M059J (cell line): ENCODE measurements around the gene GPR158. TPM values are rescaled to one million over a fixed set of nuclear protein-coding genes. Genes with fewer than 3 reads are reported as not detected.
A peak's percentile ranks its signal among the peaks of the same experiment; 100 is the strongest.

Experiments
- DNase-seq: peaks from one replicate; pipeline ENCODE4 v3.0.0-alpha.2; 2012; ENCODE audit warnings: low read depth
- total RNA-seq: library from RNA; depleted of rRNA; stranded (reverse); fragments of >200 nt; shearing (Covaris generic); gene quantifications from 2 replicates; pipeline ENCODE4 v1.2.3, GENCODE V29; 2014

GPR158 gene
- total RNA-seq, 1 experiment from 2014 or later: 0.02 TPM

DNA sequence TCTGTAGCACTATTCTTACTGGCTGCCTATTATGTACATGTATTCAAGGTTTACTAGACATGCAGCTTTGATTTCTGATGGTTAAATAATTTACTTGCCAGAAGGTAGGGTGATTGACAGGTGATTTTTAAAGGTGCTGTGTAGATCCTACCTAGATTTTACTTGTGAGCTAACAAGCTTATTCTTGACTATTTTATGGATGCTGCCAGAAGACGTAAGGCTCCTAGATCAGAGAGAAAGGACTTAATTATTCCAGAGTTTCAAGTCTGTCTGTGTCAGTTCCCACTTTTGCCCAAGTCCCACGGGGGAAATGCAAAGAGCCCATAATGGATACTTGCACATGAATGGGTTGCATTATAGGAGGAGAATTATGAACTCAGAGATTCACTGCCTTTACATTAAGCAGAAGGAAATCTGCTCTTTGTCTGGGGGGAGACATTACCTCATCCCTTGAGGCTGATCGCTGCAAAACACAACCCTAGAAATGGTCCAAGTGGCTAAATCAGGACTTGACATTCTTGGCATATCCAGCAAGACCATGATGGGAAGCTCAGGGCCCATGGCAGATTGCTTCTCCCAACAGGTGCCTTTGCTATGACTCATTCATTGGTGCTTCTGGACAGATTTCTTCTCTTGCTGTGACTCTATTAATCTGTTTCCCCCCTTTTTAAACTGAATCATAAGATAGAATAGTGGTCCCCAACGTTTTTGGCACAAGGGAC, 32.1 kb downstream of the GPR158 start:
- no peak for DNase-seq

DNA sequence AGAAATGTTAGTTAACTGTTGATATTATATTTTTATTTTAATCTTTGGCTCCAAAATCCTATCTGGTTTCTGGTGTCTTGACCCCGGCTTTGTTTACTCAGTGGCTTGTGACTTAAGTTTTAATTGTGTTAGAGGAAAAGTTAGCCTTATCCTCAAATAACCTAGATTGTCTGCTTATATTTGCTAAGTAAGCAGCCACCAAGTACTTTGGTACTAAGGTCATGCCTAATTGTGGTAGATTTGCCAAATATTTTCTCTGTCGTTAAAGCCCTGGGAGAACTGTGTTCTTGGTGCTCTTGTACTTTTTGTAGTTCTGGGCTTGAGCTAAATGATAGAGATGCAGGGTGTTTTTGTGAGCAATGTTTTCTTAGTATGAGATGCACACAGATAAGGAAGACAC, 34.8 kb downstream of the GPR158 start:
- no peak for DNase-seq

DNA sequence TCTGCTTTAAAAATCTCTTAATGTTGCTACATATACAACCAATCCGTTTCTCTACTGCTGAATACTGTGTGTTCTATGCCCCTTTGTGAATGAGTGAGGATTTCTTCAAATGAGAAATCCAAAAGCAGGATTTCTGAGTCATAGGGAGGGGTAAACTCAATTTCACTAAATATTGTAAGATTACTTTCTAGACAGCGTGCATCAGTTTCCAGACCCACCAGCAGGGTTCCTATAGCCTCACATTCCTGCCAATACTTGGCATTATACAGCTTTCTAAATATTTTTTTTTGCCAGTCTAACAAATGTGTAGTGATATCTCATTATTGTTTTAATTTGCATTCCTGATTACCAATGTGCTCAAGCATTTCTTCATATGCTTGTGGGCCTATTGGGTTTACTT, 35.5 kb downstream of the GPR158 start:
- no peak for DNase-seq

DNA sequence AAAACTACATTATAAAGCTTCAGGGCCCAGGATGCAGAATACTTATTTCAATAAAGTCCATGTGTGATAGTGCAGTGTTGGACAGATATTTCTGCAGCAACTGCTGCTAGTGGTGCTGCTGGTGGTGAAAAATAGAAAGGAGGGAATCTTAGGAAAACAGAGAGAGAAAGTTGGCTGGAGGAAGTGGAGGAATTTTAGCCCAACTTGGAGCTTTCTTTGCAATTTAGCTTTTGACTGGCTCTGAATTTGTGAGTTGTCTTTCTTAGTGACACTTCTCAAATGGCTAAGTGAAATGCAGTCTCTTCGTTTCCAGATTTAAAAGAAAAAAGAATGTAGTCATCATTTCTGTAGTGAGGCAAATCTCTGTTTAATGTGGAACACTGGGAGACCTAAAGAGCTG, 45.4 kb downstream of the GPR158 start:
- DNase-seq: no peak

DNA sequence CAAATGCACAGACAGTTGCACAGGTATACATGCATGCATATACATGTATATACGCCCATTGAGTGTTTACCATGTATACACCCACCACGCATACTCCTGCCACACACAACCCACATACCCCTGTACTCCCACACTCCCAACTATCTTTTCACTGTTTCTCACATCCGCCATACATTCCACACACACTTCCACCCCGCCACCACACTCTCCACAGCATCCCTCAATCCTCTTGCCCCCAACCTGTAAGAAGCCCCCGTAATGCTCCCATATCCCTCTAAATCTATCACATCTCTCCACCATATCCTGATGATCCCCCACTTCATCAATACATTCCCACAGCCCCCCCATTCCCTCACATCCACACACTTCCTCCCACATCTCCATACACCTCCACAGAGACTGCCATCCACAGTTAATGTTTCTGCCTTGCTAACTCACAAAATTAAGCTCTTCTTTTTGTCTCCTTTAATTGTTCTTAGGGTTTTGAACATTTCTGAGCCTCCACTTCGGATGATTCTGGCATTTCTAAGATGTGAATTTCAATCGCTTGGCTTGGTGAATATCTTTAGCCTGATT, 47.4 kb downstream of the GPR158 start:
- DNase-seq: no peak

DNA sequence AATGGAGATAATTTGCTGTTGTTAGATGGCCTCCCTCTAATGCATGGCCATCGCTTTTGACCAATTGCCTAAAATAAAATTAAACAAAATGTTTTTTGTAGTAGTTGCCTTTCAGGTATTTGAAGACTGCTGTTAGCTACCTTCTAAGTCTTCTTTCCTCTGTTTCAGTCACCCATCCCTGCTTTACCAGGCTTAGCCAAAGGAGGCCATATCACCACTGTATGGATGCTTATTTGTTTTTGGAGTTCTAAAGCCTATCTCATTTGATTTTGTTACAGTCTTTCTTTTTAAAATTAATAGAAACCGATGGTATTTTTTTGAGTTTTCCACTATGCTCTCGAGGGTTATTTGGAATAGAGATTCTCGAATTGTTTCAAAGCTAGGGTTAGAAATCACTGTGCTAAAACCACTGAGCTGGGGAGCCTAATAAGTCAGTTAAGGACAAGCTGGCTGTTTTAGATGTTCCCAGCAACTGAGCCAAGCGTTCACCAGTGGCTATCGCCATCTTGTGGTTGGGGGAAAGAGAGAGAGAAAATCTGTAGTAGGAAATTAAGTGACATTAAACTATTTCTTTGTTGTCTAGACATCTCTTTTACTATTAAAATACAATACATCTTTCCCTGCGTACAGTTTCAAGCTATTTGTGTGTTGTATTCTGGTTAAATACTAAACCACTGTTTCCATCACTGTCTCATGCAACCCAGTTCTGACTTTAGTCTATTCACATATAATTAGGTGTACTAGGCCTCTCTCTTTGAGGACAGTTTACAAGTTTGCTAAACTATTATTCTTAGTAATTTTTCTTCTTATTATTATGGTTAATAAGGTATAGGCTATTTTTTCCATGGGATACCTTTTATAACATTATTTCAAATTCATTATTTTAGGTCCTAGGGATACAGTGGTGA, 52.2 kb downstream of the GPR158 start:
- peak; percentile 24 for DNase-seq

DNA sequence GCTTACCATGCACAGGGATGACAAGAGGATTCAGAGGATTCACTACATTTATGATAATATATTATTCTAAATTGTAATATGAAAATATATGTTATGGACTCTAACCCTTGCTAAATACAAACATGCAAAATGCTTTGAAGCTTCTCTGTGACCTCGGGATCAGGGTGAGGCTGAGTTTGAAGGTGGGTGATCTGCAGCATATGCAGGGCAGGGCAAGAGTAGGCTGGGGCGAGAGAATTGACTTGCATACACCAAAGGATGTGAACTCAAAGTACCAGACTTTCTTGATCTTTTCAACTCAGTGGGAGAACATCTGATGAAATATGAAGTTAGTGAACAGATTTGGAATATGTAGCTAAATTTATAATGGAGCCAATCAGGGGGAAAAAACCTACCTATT, 57.0 kb downstream of the GPR158 start:
- no peak for DNase-seq

DNA sequence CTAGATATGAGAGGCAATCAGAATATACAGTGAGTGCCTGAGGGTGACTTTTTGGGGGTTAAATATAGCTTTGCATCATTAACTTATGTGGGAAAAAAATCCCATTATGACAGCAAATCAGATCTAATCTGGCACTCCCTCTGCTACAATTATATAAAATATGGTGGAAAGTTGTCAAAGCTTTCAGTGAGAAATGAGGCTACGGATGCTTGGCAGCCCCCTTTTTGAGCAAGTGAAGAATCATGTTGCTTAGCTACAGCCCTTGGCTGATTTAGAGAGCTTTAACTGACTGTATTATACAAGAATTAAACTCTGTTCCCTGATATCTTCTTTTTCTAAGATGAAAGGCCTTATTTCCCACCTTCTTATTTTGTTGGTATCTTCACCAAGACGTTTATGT, 57.4 kb downstream of the GPR158 start:
- no peak for DNase-seq

DNA sequence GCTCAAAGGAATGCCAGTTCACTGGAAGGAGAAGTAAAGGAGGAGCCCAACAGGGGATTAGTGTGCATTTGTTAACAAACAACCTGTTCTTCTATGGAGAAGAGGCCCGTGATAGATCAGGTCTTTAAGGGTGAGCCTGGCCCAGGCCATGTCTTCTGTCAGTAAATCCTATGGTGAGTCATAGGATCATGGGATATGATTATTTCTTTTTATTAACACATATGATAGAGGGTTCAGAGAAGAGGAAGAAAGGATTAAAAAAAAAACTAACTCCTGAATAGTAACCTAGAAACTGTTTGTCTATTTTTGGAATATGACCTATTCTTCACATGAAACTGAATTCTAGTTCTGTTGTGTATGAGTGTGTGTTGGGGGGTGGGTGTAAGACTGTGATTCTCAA, 70.4 kb downstream of the GPR158 start:
- DNase-seq: no peak

DNA sequence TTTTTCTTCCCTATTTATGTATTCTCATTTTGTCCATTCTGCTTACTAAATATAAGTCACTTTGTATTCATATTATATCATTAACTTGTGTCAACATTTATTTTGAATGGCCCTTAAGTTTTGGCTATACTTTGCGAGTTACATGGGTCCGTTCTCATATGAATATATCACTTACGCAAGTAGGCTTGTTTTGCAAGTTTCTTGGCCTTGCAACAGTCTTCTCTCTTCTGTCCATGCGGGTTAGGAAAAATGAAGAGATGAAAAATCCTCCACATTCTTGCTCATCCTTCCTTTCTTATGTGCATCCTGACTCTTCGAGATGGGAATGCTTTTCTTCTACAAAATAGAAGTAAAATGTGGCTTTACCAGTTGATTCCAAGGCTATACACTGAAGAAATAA, 82.8 kb downstream of the GPR158 start:
- DNase-seq: no peak

DNA sequence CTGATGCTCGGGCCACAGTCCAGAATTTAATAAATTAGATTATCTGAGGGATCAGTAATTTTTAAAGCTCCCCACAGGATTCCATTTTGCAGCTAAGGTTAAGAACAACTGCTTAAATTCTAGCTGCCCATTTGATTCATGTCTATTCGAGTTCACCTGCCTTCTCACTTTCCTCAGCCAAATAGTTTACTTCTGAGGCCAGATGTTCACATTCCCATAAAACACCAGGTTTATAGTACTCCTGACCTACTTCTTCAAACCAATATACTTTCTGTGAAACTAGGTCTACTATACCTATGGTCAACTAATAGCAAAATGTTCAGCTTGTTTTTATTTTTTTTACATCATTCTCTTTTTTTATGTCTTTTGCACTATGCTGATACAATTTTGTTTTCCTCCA, 86.3 kb downstream of the GPR158 start:
- DNase-seq: no peak

DNA sequence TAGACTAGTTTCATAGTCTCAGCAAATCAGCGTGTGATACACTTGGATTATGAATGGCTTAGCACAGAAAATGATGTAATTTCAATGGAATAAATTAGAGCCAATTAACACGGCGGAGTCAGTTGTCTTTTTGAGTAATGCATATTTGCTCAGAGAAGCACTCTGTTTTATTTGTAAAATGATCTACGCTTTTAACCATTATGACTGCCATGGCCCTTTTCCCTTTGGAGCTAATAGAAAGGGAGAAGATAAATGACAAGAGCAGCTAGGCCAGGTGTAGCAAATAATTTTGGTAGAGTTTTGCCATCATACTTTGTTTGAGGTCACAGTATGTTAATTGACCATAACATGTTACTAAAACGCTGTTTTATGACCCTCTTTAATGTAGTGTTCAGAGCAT, 86.8 kb downstream of the GPR158 start:
- DNase-seq: no peak

DNA sequence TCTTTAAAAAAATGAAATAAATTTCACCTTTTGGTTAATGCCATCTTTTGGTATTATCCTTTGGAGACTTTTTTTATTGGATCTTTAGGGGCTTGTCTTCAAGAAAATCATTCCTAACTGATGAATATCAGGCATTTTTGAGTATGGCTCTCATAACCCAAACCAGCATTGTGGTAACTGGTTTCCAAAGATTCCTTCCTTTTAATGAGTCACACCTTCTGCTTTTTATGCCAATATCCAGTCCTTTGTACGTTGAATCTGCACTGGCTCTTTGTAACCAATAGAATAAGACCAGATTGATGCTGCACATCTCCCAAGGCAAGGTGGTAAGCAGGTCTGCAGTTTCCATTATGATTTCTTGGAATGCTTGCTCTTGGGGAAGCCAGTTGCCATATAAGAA, 89.1 kb downstream of the GPR158 start:
- no peak for DNase-seq

DNA sequence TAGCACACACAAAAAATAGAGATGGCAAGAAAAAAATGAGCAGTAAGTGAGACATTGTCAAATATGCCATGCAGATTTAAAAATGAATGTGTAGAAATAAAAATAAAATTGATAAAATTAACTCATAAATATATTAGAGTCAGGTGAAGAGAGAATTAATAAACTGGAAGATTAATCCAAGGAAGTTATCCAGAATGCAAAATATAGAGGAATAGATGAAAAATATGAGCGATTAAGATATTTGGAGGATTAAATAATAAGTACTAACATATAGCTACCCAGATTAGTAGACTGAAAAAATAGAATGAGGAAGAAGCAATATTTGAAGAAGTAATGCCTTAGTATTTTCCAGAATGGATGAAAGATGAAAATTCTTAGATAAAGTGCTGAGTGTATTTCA, 103.4 kb downstream of the GPR158 start:
- no peak for DNase-seq

DNA sequence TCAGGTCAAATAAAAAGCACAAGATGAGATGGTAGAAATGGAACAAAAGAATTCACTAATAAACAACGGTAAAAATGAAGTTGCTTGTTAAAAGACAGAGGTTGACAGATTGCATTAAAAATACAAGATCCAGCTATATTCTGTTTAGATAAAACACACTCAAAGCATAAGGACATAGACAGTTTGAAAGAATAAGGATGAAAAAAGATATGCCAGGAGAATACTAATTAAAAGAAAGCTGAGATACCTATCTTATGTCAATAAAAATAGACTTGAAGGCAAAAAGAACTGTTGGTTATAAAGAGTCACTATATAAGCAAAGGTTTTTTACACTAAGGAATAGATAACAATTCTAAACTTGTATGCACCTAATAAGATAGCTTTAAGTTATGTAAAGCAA, 105.3 kb downstream of the GPR158 start:
- DNase-seq: no peak

DNA sequence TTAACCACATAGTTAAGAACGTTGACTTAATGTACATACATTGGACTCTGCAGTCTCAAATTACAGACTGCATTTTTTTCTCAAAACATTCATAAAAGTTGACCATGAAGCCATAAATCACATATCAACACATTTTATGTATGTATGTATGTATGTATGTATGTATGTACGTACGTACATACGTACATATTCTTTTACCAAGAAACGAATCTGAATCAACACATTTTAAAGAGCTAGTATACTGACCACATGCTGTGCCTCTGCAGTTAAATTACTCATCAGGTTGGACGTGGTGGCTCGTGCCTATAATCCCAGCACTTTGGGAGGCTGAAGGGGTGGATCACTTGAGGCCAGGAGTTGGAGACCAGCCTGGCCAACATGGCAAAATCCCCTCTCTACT, 105.8 kb downstream of the GPR158 start:
- DNase-seq: no peak

DNA sequence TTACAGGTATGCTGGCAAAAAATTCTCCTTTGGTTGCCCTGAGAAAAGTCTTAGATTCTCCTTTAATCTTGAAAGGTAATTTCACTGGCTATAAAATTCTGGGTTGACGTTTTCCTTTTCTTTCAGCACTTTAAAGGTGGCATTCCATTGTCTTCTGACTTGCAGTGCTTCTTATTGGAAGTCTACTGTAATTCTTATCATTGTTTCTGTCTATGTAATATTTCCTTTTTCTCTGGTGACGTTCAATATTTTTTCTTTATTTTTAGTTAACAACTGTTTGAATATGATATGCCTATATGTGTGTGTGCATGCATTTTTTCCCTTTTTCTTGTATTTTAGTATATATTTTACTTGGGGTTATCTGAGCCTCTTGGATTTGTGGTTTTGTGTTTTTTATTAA, 111.0 kb downstream of the GPR158 start:
- DNase-seq: no peak

DNA sequence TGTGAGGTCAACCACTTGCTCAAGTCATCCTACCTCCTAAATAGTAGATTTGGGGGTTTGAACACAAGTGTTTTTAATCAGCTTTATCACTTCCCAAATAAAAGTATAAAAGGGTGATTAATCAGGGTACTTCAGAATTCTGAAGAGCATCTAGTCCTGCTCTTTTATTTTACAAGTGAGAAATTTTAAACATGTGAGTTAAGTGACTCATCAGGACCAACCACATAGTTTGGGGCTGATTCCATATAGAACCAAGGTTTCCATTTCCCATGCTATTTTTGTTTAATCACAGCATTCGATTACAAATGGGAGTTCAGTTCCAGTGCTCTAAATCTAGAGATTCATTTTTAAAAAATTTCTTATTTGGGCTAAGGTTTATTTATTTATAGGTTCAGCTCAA, 113.4 kb downstream of the GPR158 start:
- no peak for DNase-seq

DNA sequence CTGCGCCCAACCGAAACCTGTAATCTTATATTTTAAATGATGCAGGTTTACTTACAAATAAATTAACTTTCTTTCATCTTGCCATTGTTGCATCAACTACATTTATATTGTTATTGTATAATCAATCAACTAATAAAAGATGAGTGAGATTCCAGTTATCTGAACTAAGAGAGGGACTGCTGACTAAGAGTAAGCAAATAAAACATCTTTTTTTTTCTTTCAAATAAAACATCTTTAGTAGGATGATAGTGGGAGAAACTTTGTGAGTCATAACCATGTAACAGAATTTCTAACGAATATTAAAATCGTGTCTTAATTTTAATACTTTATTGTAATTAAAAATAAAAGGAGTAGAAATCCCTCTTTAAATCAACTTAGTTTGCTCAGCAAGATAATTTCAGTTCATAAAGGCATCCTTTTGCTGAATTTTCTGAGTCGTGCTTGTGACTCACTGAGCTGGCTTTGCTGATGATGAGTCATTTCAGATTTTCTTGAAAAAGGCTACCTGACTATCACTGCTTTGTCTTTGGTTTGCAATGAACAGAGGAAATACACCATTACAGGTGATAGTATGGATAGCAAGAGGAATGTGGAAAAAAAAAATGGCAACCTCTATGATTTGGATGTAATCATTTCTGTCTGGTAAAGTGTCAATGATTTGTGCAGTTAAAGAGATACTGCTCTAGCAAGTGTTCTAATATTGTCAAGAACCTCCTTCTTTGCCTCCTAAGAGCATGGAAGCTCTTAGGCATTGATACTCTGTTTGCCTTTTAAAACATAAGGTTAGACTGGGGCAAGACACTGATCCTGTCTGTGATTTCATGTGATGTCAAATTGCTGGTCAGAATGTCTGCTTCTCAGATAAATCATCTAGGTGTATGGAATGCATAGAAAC, 119.5 kb downstream of the GPR158 start:
- peak; percentile 5 for DNase-seq

DNA sequence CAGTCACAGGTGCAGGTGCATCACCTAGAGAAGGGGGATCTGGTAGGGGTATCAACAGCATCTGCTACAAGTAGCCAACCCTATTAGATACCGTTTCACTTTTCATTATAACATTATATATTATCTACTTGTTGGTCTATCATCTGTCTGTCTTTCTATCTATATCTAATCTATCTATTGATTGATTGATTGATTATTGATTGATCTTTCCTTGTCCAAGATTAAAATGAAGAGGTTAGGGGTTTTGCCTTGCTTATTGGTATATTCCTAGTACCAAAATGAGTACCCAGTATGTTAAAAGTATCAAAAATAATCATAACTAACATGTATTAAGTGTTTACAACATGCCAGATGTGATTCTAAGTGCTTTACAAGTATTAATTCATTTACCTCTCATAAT, 121.5 kb downstream of the GPR158 start:
- no peak for DNase-seq

DNA sequence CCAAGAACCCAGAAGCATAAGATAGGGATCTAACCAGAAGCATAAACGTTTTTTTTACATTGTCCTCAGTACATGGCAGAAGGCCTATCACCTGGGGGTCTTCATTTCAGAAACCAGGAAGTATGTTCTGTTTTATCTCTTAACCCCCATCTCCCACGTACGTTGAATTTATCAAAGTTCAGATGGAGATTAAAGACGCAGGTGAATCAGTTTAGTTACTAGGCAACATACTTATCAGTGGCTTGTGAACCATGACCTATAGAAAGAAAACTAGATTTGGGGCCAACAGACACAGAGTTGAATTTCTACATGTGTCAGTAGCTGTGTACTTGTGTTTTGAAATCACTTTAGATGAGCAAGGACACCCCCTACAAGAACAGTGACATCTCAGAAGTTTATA, 122.7 kb downstream of the GPR158 start:
- DNase-seq: no peak

DNA sequence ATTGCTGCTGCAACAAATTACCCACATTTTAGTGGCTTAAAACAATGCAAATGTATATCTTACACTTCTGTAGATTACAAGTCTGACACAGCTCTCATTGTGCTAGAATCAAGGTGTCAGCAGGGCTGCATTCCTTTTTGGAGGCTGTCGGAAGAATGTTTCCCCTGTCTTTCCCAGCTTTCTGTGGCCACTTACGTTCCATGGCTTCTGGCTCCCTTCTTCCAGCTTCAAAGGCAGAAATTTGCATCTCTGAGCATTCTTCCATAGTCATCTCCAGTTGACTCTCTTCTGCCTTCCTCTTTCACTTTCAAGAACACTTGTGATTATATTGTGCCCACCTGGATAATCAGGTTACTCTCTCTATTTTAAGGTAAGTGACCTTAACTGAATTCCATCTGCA, 125.3 kb downstream of the GPR158 start:
- DNase-seq: no peak
